HG02970 (cell line): Measurements from ENCODE around the gene LIN54.
"Not testable (repeated sequence)": the region's sequence is repeated elsewhere in the genome, so short reads cannot be mapped to it uniquely, and the experiment has no call there.

Source experiments
- ATAC-seq: cut with Tn5 transposase; IDR thresholded peaks from one replicate; pipeline ENCODE4 v1.9.1; 2021; ENCODE audit warnings: mild to moderate bottlenecking, moderate library complexity, moderate number of reproducible peaks; ENCODE audit not compliant: unreplicated experiment, low FRiP score

LIN54 gene

DNA sequence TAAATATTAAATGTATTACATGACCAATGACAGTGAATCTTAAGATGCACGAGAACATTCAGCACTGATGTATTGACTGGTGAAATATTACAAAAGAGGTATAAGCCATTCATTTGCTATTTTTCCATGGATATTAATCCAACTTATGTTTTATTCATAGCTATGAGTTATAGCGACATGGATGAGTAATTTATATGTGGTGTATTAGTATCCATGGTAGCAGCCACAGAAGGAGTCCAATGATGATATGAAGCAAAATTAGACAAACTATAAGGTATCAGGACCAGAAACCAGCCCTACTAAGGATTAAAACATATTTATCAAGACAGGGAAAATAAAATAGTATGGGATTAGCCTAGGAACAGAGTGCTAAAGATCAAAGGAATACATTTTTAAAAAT is 59.4 kb downstream of the LIN54 start:
- no peak for ATAC-seq

DNA sequence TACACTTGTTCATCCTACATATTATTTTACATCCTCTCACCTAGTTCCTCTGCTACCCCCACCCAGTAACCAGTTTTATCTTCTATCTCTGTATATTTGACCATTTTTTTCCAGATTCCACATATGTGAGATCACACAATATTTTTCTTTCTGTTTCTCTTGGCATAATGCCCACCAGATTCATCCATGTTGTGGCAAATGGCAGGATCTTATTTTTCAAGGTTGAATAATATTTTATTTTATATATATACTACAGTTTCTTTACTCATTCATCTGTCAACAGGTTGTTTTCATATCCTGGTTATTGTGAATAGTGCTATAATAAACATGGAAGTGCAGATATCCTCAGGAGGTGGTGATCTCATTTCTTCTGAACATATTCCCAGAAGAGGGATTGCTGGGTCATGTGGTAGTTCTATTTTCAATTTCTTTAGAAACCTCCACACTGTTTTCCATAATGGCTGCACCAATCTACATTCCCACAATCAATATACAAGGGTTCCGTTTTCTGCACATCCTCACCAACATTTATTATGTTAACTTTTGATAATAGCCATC is 61.9 kb downstream of the LIN54 start:
- ATAC-seq = no peak

DNA sequence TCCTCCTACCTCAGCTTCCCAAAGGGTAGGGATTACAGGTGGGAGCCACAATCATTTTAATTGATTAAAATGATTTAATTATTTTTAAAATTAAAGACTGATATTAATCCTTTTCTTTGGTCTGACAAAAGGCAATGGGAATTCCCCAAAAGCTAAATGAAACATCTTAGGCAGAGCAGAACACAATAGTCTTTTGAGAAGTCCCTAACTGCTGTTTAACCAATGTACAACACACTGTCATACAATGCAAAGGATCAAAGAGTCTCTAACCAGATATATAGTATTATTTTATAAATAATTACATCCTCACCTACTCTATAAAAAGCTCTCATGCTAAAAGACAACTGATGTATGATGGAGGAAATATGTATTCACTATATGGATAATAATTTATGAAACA is 63.1 kb downstream of the LIN54 start:
- no peak for ATAC-seq

DNA sequence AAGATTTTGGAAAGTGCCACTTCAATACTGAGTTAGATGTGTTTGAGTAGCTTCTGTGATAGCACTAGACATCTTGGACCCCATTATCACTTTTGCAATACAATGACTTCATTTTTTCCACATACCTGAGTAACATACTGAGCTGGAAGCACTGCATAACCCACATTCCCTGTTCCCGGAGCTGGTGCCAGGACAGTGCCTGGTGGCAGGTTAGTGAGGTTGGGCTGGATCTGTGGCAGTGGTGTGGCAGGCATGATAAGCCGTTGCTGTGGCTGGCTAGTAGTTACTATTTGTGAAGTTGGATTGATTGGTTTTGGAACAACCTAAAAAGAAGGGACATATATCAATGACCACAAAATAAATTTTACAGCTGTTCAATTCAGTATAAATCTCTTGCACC is 71.2 kb downstream of the LIN54 start:
- ATAC-seq = no peak

DNA sequence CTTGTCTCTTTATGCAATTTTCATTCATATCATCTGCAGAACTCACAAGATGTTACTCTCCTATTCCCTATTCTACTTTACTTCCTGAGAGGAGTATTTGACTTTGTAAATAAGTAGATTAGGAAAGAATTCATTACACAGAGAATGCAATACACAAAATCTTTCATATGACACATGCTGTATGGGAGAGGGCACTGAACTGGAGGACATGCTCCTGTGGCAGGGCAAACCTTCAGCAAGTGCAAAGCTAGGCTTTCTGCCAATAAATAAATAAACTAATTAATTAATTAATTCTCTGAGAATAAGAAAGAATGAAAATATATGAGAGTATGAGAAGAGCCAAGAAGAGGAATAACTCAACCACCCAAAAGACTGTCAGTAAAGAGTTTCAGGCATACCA is 76.2 kb downstream of the LIN54 start:
- no peak for ATAC-seq

DNA sequence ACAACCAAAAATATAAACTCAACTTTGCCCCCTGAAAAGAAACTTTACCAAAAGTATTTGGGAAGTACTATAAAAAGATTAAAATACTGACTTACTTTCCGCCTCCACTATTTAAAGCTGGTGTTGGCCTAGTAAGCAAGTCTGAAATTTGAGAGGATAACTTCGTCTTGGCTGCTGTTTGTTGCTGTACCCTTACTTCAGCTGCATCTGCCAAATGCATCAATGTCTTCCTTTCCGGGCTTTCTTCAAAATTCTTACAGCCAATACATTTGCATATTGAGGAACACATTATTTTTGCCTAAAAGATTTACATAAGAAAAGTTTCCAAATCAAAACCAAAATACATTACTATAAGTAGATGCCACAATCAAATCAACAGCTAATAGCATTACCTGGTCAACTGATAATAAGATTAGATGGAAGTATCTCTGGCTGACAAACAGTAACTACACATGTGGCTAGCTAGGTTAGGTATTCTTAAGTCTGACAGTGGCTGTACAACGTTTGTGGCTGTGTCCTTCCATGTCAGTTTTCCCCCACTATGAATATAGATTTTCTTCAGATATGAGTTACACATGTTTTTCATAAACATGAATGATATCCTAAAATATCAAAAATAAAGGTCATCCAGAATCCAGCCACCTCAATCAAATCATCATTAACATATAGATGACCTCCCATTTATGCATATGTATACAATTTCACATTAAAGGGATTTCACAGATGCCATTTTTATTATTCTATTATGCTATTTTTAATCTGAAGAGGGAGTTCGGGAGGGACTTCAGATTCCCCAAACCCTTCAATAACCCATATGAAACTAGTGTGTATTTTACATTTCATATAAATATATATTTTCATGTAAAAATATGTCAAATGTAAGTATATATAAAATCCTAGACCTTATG is 79.5 kb downstream of the LIN54 start:
- no peak for ATAC-seq

DNA sequence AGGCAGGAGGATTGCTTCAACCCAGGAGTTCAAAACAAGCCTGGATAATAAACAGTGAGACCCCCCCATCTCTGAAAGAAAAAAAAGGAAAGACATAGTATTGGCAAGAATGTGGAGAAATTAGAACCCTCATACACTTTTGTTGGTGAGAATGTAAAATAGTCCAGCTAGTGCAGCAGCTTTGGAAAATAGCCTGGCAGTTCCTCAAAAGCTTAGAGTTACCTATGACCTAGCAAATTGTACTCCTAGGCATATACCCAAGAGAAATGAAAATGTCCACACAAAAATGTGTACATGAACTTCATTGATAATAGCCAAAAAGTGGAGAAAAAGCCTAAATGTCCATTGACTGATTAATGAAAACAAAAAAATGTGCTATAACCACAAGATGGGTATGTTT is 88.8 kb downstream of the LIN54 start:
- ATAC-seq = no peak

DNA sequence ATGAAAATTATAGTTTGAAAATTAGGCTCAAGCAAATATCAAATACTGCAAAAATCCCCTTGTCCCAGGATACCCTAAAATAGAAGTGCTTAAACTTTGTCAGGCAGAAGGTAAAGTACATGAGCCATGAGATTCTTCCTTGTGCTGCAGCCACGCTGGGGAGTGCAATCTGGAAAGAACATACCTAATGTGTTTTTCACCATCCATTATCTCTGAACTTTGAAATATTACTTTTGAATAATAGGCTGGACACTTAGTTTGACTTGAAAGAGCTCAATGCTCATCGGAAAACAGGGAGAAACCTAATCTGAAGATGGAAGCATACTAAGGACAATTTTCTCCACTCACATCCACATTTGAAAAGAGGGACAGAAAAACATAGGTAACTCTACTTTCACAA is 91.2 kb downstream of the LIN54 start:
- no peak for ATAC-seq

DNA sequence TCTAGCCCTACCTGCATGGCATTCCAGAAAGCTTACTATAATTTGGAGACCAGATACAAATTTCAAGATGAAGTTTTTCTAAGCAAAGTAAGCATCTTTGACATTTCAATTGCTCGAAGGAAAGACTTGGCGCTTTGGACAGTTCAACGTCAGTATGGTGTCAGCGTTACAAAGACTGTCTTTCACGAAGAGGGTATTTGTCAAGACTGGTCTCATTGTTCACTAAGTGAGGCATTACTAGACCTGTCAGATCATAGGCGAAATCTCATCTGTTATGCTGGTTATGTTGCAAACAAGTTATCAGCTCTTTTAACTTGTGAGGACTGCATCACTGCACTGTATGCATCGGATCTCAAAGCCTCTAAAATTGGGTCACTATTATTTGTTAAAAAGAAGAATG is 92.5 kb downstream of the LIN54 start:
- ATAC-seq = no peak

DNA sequence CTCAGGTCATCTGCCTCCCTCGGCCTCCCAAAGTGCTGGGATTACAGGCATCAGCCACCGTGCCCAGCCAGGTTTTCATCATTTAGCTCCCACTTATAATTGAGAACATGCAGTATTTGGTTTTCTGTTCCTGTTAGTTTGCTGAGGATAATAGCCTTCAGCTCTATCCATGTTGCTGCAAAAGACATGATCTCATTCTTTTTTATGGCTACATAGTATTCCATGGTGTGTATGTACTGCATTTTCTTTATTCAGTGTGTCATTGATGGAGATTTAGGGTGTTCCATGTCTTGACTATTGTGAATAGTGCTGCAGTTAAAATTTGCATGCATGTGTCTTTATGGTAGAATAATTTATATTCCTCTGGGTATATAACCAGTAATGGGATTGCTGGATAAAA is 96.7 kb downstream of the LIN54 start:
- not testable (repeated sequence) for ATAC-seq

DNA sequence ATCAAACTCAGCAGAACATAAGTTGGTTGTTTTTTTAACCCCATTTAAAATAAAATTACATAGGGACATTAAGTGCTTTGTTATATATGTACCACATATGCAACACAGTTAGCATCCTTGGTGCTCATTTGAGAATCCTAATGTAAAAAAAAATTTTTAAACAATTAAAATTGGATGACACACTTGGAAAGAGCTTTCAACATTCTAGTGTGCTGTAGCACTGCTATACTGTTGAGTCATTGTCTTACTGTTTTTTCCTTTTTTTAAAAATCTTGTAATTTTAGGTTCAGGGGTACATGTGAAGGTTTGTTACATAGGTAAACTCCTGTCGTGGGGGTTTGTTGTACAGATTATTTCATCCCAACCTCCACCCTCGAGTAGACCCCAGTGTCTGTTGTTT is 97.3 kb downstream of the LIN54 start:
- ATAC-seq = no peak

DNA sequence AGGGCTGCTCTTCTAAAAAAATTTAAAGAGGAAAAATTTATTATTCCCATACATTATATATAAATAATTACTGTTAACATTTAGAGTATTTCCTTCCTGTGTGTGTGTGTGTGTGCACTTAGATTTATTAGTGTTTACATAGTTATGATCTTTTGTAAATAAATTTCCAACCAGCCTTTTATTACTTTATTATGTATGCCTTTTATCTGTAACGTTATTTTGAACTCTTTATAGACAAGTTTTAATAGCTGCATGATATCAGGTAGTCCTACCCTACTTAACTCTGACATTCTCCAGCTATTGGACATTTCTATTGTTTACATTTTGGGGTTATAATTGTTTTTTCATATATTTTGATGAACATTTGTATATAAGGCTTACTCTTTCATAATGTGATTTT is 101.3 kb downstream of the LIN54 start:
- no peak for ATAC-seq

DNA sequence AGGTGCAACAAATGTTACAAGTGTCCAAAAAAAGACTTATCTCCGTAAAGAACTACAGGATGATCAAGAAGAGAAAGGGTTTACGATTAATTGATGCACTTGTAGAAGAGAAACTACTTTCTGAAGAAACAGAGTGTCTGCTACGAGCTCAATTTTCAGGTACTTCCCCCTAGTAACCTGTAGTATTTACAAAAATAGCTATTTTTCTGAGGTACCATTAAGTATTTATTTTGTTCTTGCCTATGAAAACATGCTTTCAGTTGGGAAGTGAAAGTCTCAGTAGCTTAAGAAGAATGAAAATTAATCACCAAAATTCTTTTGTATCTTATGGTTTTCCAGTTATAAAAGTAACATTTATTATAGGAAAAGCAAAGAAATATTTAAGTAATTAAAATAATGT is 104.2 kb downstream of the LIN54 start:
- ATAC-seq = no peak

DNA sequence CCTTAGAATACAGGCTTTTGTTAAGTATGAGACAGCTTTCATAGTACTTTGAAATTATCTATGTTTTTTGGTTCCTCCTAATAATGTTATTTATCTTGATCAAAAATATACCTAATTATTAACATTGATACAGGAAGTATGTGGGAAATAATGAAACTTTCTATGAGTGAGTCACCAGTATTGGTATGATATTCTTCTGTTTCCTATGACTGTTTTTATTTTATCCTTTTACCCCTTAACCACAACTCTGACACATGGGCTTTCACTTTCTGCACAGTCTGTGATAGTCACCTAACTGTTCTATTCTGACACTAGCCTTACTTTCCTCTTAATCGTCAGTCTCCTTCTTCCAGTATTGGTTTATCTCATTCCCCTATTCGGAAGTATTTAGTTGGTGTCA is 105.4 kb downstream of the LIN54 start:
- ATAC-seq = peak; percentile 40

DNA sequence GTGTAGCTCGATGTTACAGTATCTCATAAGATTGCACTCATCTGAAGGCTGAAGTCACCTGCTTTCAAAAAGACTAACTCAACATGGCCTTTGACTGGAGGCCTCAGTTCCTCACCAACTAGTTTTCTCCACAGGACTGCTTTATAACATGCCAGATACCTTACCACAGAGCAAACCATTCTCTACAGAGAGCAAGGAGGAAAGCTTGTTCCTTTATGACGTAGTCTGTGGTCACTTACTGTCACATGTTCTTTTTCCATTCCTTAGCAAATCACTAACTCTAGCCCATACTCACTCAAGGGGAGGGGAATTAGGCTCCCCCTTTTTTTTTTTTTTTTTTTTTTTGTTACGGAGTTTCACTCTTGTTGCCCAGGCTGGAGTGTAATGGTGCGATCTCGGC is 106.9 kb downstream of the LIN54 start:
- ATAC-seq = no peak

DNA sequence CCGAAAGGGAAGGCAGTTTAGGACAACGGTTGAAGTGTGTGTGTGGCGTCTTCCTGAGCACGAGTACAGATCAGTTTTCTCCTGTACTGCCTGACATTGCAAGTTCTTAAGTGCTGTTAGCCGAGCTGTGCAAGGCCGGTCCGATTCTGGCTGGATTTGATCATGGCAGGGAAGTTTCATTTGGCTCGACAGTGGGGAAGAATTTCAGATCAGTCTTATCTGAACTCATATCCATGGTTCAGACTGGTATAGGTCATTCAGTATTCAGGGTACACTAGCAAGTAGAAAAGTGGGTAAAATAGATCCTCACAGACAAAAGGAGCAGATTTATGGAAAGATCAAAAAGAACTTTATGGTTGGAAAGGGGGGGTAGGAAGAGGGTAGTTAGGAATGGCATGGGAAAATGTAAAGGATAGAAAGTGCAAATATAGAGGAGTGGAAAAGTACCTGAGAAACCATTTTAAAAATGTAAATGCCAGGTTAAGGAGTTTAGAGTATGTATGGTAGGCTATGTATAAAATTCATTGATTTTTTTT is 109.4 kb downstream of the LIN54 start:
- no peak for ATAC-seq

DNA sequence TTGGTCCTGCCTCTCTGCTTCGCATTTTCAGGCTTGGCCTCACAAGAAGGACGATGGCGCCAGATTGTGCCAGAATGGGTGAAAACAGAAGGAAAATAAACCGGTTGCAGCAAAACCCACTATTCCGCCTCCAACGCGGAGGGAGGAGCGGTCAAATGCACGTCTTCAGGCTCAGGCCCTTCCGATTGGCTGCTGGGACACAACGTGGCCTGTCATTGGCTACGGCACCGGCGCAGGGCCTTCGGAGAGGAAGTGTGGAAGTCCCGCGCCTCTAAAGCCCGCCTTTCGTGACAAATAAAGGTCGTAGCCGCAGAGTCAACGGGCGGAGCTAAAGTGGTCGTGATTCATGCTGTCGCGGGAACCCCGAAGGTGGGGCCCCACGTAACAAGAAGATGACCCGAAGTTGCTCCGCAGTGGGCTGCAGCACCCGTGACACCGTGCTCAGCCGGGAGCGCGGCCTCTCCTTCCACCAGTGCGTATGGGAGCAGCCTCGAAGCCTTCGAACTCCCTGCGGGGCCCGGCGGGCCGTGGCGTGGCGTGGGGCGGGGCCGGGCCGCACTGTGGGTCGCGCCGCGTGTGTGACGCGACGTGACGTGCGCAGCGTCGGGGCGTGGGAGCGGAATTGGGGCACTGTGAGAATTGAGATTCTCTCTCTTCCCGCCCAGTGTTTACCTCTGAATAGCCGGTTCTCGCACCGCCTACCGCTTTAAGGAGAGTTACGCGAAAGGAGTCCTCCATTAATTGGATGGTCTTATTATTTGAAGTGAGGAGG is 110.0 kb downstream of the LIN54 start, which contains the start of gene THAP9:
THAP9 (plus strand) TSS at position 325 of the 772 bp plus-strand sequence; CDS start at position 393, 68 bp downstream.
- ATAC-seq = peak; percentile 83

DNA sequence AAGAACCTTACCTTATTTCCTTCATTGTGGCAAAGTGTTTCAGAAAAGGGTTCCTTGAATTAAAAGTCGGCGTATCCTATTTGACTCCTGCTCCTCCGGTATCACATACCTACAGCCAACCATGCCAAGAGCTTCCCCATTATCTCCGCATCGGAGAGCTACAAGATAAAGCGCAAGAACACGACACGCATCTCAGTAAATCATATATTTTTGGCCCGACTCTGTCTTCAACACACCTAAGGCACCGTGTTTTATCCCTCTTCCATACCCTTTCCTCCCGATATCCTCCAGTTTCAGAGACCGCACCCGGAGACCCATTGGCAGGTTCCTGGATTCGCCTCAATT is 110.6 kb downstream of the LIN54 start:
- no peak for ATAC-seq

DNA sequence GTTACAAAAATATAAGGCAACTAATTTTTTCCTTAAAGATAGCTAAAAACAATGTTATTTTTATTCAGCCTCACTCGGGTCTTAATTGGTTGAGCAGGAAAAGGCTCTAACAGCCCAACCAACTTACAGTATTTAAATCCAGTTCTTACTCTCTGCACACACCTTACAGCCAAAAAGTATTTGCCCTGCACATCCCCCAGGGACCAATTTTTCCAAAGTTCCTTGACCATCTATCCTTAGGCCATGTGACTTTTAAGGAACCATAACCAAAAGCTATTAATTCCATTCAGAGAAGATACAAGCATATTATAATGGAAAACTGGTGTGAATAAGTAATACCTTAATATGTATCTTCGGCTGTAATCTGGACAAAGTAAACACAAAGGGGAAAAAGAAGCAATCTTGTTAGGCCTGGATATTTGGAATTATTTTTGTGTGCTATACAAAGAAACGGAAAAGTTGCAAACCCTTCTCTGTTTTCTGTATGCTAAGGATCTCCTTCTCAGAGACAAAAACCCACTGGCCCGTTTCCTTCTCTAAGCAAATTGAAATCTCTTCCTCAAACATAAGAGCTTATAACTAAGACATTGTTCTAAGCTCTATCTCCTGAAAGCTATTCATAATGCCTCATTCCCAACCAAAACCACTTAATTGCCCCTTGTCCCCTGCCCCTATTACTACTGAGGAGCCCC is 111.1 kb downstream of the LIN54 start:
- no peak for ATAC-seq
